GM19193 (cell line): Measurements from ENCODE around the gene TBC1D9.

ENCODE experiments used
- POLR2A ChIP-seq: IDR thresholded peaks from 4 replicates; pipeline ENCODE4 v1.6.1; 2011; ENCODE audit not compliant: insufficient read depth, insufficient read length; ENCODE audit errors: extremely low read depth

TBC1D9 gene

DNA sequence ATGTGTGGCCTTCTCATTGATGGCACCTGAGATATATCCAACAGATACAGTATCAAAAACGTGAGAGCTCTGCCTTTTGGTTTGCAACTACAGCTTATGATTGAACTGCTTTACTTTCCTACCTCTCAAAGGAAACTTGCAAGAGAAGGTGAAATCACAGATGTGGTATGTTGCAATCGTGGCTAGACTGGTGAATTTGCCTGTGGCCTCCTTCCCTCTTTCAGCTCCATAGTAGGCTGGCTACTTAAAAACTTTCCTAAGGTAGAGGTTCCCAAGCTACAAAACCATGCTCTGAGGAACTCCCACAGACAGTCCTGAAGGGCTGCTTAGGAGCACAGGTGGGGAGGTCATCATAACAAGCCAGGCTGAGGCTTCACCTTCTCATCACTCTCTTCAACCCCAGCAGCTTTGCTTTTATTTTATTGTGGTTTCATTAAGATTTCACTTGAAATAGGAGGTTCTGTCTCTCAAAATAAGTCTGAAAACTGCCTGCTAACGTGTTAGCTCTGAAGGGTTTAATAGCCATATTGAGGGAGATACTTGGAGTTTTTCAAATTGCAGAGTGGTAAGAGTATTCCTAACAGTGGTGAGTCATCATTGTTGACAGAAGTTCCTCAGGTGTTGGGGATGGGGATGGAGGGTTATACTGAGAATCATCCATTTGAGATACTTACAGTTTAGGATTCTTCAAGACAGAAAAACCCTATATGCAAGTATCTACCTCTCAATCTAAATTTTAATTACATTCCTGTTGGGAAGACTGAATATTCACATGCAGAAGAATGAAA, 93.9 kb downstream of the TBC1D9 start:
- no peak for TF ChIP-seq POLR2A

GRCh38 chr4:140661550-140661949, 94.6 kb downstream of the TBC1D9 start:
- TF ChIP-seq POLR2A, result no peak

GRCh38 chr4:140659943-140660700, 96.1 kb downstream of the TBC1D9 start:
- no peak for TF ChIP-seq POLR2A

DNA sequence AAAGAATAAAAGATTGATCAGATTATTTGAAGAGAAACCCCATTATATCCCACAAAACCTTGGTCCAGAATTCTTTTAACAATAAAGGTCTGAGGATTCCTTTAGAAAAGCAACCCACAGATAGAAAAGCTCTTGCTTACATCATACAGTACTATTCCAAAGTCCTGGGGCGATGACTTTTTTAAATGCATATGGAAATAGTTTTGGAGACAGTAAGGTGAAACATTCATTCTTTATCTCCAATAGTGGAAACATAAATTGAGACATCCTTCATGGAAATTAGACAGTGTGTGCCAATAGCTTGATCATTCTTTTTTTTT, 101.7 kb downstream of the TBC1D9 start:
- TF ChIP-seq POLR2A, result no peak

GRCh38 chr4:140653718-140654494, 102.3 kb downstream of the TBC1D9 start:
- TF ChIP-seq POLR2A, result no peak

DNA sequence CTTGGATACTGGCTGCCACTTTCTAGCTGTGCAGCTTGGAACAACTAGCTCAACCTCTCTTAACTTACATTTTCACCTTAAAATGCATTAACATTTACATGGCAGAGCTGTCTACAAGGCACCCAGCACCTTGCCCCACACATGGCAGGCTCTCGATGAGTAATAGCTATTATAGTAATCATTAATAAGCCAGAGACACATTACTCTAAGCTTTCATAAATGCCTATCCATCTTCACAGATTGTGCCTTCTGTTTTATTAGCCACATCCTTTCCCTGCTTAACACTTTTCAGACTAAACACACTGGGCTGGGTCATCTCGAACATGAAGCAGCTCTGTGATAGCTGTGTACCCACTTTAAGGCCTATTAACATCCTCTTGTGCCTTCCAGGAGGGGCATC, 103.6 kb downstream of the TBC1D9 start:
- no peak for TF ChIP-seq POLR2A

GRCh38 chr4:140648716-140649308, 107.4 kb downstream of the TBC1D9 start:
- no peak for TF ChIP-seq POLR2A

DNA sequence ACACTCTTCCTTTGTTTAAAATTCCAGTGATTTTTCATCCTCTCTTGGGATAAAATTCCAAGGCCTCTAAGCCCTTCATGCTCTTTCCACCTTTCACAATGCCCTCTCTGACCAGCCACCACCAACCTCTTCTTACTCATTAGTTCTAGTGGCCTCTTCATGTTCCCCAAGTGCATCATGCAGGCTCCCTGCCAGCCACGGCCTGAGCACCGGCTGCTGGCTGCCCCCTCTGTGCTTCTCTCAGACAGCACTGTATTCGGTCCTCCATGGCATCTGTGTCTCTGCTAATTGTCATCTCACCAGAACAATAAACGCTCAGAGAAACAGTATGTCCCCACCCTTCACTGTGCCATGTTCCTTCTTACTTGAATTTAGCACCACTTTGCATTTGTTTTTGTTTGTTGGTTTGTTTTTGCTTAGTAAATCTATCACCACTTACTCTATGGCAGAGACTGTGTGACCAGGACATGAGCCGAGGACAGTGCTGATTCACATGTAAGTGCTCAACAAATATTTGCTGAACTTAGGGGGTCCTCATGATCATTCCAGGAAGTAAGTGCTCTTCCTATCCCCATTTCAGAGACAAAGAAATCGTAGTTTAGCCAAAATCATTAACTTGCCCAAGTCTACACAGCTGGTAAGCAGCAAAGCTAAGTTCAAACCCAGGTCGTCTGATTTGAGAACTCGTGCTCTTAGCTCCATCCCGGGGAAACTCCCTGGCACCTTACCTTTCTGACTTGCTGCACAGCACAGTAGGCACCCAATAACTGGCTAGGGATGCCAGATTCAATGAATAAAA, 110.4 kb downstream of the TBC1D9 start:
- no peak for TF ChIP-seq POLR2A

GRCh38 chr4:140645196-140645595, 111.0 kb downstream of the TBC1D9 start:
- no peak for TF ChIP-seq POLR2A

DNA sequence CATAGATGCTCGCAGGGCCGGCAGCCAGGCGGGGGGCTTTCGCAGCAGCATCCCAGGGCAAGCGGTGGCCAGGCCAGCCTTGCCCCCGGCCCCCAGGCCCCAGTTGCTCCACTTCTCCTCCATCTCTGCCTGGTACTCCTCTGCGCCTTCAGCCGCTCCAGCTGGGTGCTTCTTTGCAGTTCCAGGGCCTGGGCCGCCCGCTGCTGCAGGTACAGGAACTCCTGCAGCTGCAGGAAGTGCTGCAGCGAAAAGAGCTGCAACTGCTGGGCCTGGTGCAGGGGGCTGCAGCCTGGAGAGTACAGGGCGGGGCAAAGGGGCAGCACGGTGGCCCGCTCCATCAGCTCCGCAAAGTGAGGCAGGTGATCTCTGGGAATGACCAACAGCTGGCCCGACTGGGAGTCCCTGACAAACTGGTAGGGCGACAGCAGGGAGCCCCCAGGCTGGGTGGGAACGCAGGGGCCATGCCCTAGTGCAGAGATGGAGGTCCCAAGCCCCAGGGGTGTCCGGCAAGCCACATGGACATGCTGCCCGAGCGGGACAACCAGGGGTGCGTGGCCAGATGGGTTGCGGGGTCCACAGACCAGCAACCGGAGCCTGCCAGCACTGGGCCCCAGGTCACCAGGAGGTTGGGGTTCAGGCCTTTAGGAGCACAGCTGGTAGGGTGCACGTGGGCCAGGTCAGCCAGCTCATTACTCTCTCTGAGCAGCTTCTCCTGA, 111.6 kb downstream of the TBC1D9 start:
- no peak for TF ChIP-seq POLR2A

- TF ChIP-seq POLR2A, result no peak
Measured at GRCh38 chr4:140643571-140644055, 112.6 kb downstream of the TBC1D9 start.

DNA sequence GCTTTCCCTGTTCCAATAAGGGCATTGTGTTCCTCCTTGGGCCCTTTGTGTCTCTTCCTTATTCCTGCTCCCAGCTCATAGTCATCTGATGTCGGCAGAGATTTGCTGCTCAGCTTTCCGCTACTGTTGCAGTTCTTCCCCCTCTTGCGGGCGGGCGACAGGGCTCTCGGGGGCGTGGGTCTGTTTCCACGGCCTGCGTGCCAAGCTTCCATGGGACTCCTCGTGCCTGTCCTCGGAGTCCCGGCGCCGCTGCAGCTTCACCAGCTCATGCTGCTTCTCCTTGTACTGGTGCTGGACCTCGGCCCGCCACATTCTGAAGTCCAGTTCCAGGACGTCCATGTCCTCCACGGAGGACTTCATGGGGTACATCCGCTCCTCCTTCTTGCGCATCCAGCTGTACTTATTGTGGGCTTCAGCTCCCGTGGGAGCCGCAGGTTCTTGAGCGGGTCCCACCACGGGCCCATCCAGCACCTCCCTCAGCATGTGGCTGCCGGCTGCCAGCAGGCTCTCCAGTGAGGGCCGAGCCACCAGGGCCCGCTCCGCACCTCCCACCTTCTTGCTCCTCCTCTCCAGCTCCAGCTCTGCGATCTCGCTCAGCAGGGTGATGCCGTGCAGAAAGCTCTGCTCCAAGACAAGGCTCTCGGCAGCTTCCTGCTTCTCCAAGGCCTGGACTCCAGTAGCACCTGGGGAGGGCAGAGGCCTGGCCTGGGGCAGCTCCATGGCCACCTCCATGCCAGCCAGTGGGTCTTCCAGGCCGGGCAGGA, 113.3 kb downstream of the TBC1D9 start:
- TF ChIP-seq POLR2A, result no peak

- TF ChIP-seq POLR2A, result no peak
Measured at GRCh38 chr4:140641789-140642439, 114.3 kb downstream of the TBC1D9 start.

DNA sequence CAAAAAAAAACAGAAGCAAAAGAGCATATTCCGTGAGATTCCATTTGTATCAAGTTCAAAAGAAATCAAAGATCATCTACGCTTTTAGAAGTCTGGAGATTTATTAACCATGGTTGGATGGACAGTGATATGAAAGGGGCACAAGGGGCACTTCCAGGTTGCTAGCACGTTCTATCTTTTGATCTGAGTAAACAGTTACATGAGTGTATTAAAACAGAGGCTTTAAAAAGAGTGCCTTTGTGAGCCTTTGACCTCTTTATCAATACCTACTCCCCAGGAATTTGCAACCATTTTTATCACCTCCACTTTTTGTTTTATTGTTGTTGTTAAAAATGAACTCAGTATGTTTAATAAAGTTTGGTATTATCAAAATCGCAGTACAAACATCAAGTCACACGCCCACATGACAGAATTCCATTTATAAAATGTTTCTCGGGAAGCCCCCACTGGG, 115.1 kb downstream of the TBC1D9 start:
- TF ChIP-seq POLR2A, result no peak
